ENCODE results near the gene GDI2. TPM values are rescaled to one million over a fixed set of nuclear protein-coding genes. Genes with fewer than 3 reads are reported as not detected.

The GDI2 gene
- total RNA-seq, 1 experiment from 2014 or later = 321 TPM

DNA sequence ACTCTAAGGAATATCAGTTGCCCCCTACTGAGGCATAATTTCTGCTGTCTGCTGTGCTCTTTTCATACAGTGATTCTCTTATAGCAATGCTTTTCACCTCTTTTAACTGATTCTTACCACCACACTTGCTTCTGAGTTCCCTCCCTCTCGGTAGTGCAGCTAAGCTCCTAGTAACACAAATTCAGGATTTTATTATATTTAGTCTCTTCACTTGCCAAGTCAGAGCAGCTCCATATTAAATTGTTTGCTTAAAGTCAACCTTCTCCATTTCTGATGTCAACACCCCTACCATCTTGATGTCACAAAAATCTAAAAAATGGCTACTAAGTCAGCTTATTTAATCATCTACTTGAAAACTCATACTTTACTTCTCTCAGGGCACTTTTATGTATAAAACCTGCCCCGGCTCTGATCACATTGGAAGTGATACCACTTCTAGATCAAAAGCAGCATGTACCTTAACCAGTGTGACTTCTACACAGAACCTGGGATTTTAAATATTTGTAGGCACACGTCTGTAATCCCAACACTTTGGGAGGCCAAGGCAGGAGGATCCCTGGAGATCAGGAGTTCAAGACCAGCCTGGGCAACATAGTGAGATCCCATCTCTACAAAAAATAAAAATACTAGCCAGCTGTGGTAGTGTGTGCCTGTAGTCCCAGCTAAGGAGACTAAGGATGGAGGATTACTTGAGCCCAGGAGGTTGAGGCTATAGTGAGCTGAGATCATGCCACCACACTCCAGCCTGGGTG is 55.3 kb downstream of the GDI2 start:
- peaks cover 2% of the 10 kb centered on the region for H3K4me1 Mint-ChIP-seq
- ChIA-PET CTCF (interaction anchor here (1.4 kb wide), 1 partner anchor 18 kb away, joined by 4 read pairs; no protein-coding TSS in a partner anchor), POLR2A (no interaction called here)
- no peak overlapping the region for H3K4me3 Mint-ChIP-seq
- H3K36me3 Mint-ChIP-seq = peaks cover 44% of the 10 kb centered on the region
- H3K9me3 Mint-ChIP-seq = no peaks in the 10 kb centered on the region
- DNase-seq (ENCODE audit: low spot score) = no peak
- H3K27me3 Mint-ChIP-seq (ENCODE audit: low read depth) = no peaks in the 10 kb centered on the region
- H3K27ac Mint-ChIP-seq = no peak overlapping the region
- TF ChIP-seq ZNF121 (CRISPR knock-in tag; IDR thresholded peaks at IDR 0.05) (peak; percentile 55; the same call in 1 of the 2 replicates), ZNF138 (CRISPR knock-in tag; conservative IDR thresholded peaks at IDR 0.05) (no peak)
- ATAC-seq = no peak

DNA sequence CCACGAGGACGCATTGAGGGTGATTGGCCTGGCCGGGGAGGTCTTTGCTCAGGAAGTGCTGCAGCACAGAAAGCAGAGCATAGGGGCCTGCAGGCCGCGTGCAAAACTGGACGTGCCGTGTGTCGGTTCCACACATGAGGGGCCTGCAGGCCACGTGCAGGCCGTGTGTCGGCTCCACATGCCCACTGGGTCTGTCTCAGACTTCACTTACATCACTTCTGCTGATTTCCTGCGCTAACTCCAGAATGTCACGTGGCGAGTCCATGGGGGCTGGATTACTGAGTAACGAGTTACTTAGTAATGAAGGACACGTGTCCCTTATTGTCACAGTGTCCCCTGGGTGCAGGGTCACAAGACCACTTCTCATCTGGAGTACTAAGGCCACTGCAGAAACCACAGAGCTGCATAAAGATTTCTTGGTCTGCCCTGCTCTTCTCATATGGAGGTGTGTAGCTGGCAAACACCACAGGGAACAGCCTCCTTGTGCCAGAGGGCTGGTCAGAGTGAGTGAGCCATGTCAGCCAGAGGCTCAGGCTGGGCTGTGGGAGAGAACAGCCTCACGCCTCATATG is 60.8 kb downstream of the GDI2 start:
- DNase-seq (ENCODE audit: low spot score) (no peak), ATAC-seq (peak; percentile 35)
- no peak for TF ChIP-seq NFATC4 (CRISPR knock-in tag; IDR thresholded peaks at IDR 0.05)
- TF ChIP-seq, protein P1, sequence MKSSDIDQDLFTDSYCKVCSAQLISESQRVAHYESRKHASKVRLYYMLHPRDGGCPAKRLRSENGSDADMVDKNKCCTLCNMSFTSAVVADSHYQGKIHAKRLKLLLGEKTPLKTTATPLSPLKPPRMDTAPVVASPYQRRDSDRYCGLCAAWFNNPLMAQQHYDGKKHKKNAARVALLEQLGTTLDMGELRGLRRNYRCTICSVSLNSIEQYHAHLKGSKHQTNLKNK (CRISPR knock-in tag; IDR thresholded peaks at IDR 0.05) = no peak
- no peak for TF ChIP-seq ZNF219 (CRISPR knock-in tag; IDR thresholded peaks at IDR 0.05; ENCODE audit: borderline replicate concordance)
- TF ChIP-seq, protein P2, sequence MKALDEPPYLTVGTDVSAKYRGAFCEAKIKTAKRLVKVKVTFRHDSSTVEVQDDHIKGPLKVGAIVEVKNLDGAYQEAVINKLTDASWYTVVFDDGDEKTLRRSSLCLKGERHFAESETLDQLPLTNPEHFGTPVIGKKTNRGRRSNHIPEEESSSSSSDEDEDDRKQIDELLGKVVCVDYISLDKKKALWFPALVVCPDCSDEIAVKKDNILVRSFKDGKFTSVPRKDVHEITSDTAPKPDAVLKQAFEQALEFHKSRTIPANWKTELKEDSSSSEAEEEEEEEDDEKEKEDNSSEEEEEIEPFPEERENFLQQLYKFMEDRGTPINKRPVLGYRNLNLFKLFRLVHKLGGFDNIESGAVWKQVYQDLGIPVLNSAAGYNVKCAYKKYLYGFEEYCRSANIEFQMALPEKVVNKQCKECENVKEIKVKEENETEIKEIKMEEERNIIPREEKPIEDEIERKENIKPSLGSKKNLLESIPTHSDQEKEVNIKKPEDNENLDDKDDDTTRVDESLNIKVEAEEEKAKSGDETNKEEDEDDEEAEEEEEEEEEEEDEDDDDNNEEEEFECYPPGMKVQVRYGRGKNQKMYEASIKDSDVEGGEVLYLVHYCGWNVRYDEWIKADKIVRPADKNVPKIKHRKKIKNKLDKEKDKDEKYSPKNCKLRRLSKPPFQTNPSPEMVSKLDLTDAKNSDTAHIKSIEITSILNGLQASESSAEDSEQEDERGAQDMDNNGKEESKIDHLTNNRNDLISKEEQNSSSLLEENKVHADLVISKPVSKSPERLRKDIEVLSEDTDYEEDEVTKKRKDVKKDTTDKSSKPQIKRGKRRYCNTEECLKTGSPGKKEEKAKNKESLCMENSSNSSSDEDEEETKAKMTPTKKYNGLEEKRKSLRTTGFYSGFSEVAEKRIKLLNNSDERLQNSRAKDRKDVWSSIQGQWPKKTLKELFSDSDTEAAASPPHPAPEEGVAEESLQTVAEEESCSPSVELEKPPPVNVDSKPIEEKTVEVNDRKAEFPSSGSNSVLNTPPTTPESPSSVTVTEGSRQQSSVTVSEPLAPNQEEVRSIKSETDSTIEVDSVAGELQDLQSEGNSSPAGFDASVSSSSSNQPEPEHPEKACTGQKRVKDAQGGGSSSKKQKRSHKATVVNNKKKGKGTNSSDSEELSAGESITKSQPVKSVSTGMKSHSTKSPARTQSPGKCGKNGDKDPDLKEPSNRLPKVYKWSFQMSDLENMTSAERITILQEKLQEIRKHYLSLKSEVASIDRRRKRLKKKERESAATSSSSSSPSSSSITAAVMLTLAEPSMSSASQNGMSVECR (CRISPR knock-in tag; IDR thresholded peaks at IDR 0.05; ENCODE audit: borderline replicate concordance) = no peak
- TF ChIP-seq, protein P3, sequence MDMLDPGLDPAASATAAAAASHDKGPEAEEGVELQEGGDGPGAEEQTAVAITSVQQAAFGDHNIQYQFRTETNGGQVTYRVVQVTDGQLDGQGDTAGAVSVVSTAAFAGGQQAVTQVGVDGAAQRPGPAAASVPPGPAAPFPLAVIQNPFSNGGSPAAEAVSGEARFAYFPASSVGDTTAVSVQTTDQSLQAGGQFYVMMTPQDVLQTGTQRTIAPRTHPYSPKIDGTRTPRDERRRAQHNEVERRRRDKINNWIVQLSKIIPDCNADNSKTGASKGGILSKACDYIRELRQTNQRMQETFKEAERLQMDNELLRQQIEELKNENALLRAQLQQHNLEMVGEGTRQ (CRISPR knock-in tag; IDR thresholded peaks at IDR 0.05) = peak; percentile 28; the same call in 1 of the 2 replicates
- POLR2A ChIA-PET = interaction anchor here (0.6 kb wide), 1 partner anchor 10 kb away, joined by 3 read pairs; no protein-coding TSS in a partner anchor
- Mint-ChIP-seq H3K27me3 (ENCODE audit: low read depth) (no peaks in the 10 kb centered on the region), H3K9me3 (no peaks in the 10 kb centered on the region), H3K4me3 (no peak overlapping the region), H3K27ac (peak overlapping the region; percentile 61), H3K4me1 (peaks cover 45% of the 10 kb centered on the region), H3K36me3 (peaks cover 29% of the 10 kb centered on the region)
- CTCF ChIA-PET = interaction anchor here (0.5 to 1.2 kb wide), 2 partner anchors 27 to 123 kb away, joined by 3 read pairs; no protein-coding TSS in a partner anchor

DNA sequence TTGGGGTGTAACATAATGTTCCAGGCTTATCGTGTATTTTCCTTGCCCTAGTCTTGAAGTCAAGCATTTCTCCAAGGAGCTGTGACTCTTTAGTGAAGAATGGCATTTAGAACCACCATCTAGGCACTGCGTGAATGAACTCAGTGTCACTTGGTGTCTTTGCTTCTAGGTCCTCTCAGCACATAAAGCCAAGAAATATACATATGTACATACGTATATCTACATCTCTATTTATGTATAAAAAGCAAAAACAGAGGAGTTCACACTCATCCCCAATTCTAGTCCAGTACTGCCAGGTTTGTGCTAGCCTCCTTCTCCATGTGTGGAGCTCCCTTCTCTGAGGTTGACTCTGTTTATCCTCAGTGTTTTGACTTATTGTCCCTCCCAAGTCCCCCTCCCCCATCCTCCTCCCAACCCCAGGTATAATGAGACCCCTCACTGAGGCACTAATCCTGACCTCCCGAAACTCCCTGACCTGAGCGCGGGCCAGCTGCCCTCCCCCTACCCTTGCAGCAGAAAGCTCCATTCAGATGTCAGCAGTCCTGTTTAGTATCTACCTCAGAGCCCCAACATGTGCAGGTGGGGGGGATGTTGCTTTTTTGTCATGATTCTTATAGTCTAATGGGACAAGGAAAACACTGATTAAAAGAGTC is 61.5 kb downstream of the GDI2 start:
- ChIA-PET POLR2A (no interaction called here), CTCF (interaction anchor here (0.5 to 0.9 kb wide), 3 partner anchors 14 to 122 kb away, joined by 3 read pairs; no protein-coding TSS in a partner anchor)
- Mint-ChIP-seq H3K36me3 (peaks cover 29% of the 10 kb centered on the region), H3K27ac (peak overlapping the region; percentile 61), H3K4me1 (peaks cover 47% of the 10 kb centered on the region), H3K9me3 (no peaks in the 10 kb centered on the region), H3K4me3 (no peak overlapping the region), H3K27me3 (ENCODE audit: low read depth) (no peaks in the 10 kb centered on the region)
- DNase-seq (ENCODE audit: low spot score) (peak; percentile 32), ATAC-seq (peak; percentile 83)
- TF ChIP-seq NFYB (CRISPR knock-in tag; conservative IDR thresholded peaks at IDR 0.05; ENCODE audit: low read depth) (no peak), RORB (CRISPR knock-in tag; IDR thresholded peaks at IDR 0.05) (no peak), TEAD1 (CRISPR knock-in tag; IDR thresholded peaks at IDR 0.05) (no peak)
- TF ChIP-seq, protein P4, sequence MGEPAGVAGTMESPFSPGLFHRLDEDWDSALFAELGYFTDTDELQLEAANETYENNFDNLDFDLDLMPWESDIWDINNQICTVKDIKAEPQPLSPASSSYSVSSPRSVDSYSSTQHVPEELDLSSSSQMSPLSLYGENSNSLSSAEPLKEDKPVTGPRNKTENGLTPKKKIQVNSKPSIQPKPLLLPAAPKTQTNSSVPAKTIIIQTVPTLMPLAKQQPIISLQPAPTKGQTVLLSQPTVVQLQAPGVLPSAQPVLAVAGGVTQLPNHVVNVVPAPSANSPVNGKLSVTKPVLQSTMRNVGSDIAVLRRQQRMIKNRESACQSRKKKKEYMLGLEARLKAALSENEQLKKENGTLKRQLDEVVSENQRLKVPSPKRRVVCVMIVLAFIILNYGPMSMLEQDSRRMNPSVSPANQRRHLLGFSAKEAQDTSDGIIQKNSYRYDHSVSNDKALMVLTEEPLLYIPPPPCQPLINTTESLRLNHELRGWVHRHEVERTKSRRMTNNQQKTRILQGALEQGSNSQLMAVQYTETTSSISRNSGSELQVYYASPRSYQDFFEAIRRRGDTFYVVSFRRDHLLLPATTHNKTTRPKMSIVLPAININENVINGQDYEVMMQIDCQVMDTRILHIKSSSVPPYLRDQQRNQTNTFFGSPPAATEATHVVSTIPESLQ (CRISPR knock-in tag; IDR thresholded peaks at IDR 0.05) = no peak
